OCI-LY3 (cell line): ENCODE results near the gene FAM89B.
"Not testable (repeated sequence)": the region's sequence is repeated elsewhere in the genome, so short reads cannot be mapped to it uniquely, and the experiment has no call there.

ENCODE experiments used
- EZH2phosphoT487 ChIP-seq: fragments of 200-600 bp; shearing (Covaris generic); IDR thresholded peaks from 2 replicates; pipeline ENCODE4 v1.6.1; 2018; ENCODE audit warnings: antibody characterized with exemption, mixed run types, low read depth
- TF ChIP-seq, protein P1 (sequence below): fragments of 200-600, 300-600 bp; sonication (generic); IDR thresholded peaks from 2 replicates; pipeline ENCODE4 v1.5.1; 2014; ENCODE audit warnings: antibody characterized with exemption, low read length, low read depth

- TF ChIP-seq, protein P1, sequence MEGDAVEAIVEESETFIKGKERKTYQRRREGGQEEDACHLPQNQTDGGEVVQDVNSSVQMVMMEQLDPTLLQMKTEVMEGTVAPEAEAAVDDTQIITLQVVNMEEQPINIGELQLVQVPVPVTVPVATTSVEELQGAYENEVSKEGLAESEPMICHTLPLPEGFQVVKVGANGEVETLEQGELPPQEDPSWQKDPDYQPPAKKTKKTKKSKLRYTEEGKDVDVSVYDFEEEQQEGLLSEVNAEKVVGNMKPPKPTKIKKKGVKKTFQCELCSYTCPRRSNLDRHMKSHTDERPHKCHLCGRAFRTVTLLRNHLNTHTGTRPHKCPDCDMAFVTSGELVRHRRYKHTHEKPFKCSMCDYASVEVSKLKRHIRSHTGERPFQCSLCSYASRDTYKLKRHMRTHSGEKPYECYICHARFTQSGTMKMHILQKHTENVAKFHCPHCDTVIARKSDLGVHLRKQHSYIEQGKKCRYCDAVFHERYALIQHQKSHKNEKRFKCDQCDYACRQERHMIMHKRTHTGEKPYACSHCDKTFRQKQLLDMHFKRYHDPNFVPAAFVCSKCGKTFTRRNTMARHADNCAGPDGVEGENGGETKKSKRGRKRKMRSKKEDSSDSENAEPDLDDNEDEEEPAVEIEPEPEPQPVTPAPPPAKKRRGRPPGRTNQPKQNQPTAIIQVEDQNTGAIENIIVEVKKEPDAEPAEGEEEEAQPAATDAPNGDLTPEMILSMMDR = not testable (repeated sequence)
- not testable (repeated sequence) for TF ChIP-seq EZH2phosphoT487
These were observed 7.3 kb upstream of the FAM89B start for GRCh38 chr11:65564879-65565559.
